ENCODE measurements around the gene MCTP1.
"Not testable (repeated sequence)": the region's sequence is repeated elsewhere in the genome, so short reads cannot be mapped to it uniquely, and the experiment has no call there.

Gene MCTP1

DNA sequence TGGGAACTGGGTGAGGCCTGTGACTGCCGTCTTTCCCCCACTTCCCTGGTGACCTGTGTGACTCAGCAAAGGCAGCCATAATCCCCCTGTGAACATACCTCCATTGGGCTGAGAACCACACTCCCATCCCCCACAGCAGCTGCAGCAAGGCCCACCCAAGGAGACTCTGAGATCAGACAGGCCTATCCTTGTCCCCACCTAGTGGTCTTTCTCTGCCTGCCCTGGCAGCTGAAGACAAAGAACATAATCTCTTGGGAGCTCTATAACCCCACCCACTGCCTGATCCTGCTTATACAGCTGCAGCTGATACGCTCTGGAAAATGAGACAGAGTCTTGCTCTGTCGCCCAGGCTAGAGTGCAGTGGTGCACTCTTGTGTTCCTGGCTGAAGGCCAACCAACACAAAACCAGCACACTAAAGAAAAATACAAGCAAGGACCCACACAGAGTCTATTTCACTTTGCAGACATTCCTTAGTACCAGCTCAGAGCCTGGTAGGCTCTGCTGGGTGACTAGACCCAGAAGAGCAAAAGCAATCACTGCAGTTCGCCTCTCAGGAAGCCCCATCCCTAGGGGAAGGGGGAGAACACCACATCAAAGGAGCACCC lies 106.7 kb downstream of the MCTP1 start:
- no peak for DNase-seq (ENCODE audit: low read depth)

- no peak for DNase-seq (ENCODE audit: low read depth)
These were observed 107.4 kb downstream of the MCTP1 start for GRCh38 chr5:95177456-95177855.

DNA sequence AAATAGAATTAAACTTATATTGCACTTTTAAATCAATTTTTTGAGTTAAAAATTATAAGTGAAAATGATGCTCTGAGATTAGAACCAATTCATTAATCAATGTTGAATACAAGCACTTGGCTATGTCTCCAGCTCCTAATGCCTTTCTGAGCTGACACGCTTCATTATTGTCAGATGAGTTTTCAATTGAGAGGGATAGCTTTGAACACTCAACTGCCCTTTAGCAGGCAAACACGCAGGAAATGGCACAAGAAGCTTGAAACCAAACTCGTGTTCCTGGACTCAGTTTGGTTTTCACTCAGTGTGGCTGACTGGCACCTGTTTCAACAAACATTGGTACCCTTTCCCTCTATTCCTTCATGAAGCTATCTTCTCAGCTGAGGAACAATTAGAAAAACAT lies 109.8 kb downstream of the MCTP1 start:
- no peak for DNase-seq (ENCODE audit: low read depth)

DNA sequence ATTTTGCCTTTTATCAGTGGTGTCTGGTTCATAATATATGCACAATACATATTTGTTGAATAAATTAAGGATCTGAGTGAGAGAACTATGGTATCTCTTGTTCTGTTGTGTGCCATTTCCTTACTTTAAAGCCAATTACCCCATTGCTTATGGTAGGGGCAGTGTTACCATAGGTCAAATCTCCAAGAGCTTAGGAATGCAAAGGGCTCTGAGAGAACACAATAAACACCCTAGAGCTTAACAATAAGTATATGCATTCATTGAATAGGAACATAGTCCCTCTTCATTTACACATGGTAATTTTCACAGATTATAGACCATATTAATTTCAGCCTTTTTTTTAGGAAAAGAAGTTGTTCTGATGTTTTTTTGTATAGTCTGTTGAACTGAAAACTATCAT lies 112.2 kb downstream of the MCTP1 start:
- no peak for DNase-seq (ENCODE audit: low read depth)

GRCh38 chr5:95164861-95165260 lies 120.0 kb downstream of the MCTP1 start:
- DNase-seq (ENCODE audit: low read depth) = no peak

- DNase-seq (ENCODE audit: low read depth) = no peak
These were observed 121.8 kb downstream of the MCTP1 start for GRCh38 chr5:95163079-95163478.

DNA sequence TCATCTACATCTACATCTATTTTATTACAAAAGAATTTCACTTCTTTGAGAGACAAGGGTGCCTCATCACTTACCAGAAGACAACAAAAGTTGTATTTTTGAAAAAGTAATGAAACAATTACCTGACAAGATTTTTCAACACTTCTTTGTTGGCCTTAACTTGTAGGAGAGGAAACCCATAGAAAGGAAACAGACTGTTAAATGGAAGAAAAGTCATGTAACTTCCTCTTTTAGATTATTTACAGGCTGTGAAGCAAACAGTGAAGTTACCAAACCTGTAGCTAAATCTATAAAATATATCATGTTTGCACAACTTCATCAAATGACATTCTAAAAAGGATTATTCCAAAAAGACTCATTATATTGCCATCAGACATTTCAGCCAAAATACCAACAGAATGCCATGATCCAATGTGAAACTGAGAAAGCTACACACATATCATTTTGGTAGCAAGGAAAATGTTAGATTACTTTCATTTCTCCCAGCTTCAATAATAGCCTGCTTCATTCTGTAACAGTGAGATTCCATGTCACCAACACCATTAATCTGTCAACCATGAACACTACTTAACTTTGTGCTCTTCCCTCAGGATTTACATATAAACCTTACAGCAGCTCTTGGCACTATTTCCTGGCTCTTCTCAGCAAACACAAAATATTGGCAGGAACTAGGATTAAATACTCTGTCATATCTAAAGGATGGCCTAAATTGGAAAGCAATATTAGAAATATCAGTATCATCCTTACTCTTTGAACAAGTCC lies 122.5 kb downstream of the MCTP1 start:
- no peak for DNase-seq (ENCODE audit: low read depth)

GRCh38 chr5:95159603-95160002 lies 125.3 kb downstream of the MCTP1 start:
- DNase-seq (ENCODE audit: low read depth) = no peak

GRCh38 chr5:95155888-95156287 lies 129.0 kb downstream of the MCTP1 start:
- DNase-seq (ENCODE audit: low read depth) = no peak

GRCh38 chr5:95153511-95153910 lies 131.4 kb downstream of the MCTP1 start:
- DNase-seq (ENCODE audit: low read depth) = no peak

DNA sequence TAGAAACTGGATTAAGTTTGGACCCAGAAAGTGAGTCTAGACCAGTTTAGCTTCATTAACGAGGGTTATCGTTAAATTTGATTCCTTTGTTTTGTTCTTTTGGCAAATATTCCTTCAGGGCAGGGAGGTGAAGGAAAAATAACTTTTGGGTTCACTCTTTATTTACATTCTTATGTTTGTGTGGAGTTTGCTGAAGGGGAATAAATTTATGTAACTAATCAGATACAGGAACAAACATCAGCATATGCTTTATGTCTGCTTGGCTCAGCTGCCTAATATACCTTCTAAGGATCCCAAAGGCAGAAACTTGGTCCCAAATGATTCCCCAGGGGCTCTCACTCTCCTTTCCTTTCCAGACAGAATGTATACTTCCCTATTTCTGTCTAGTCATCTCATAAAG lies 132.4 kb downstream of the MCTP1 start:
- no peak for DNase-seq (ENCODE audit: low read depth)

DNA sequence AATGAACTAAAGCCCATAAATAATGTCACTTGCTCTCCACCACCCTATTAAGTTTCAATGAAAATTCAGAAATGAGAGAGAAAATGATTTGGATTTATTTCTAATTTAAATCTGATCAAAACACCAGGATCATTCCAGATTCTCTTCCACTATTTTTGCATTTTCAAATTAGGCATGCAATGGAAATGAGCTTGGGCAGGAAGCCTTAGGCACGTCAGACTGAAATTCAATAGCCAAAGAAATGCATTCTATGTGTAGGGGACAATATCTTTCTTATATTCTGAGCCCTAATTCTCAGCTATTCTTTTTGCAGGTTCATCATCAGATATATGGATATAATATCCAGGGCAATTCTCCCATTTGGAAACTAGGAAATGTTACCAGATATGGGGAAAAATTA lies 132.8 kb downstream of the MCTP1 start:
- DNase-seq (ENCODE audit: low read depth) = no peak

DNA sequence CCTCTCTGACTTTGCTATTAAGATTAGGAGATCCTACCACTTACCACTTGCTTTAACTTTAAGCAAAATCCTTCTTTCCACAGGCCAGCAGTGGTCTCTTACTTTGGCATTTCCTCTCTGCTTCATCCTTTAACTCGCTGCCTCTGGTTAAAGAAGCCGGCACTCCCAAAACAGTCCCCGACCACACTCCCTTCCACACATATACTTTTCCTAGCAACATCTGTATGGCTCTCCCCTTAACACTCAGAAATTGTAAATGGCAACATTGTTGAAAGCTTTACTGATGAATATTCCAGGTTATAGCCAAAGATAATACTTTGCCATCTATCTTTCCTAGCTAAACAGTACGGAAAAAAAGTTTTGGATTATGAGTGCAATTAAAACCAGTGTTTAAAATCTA lies 133.2 kb downstream of the MCTP1 start:
- no peak for DNase-seq (ENCODE audit: low read depth)

DNA sequence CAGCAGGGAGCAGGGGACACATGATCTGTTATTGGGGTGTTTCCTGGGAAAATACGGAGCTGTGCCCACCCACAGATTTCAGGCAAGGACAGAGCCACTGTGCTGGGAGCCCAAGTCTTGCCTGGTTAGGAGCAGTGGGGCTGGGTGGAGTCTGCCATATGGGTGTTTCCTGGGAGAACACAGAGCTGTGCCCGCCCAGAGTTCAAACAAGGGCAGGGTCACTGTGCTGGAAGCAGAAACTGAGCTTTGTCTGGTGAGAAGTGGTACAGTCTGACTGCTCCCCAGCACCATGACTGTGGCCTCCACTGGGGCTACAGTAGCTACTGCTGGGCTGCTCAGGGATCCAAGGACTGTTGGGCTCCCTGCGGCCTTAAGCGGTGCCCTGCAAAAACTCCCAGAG lies 135.5 kb downstream of the MCTP1 start:
- no peak for DNase-seq (ENCODE audit: low read depth)

GRCh38 chr5:95148453-95148852 lies 136.4 kb downstream of the MCTP1 start:
- no peak for DNase-seq (ENCODE audit: low read depth)

DNA sequence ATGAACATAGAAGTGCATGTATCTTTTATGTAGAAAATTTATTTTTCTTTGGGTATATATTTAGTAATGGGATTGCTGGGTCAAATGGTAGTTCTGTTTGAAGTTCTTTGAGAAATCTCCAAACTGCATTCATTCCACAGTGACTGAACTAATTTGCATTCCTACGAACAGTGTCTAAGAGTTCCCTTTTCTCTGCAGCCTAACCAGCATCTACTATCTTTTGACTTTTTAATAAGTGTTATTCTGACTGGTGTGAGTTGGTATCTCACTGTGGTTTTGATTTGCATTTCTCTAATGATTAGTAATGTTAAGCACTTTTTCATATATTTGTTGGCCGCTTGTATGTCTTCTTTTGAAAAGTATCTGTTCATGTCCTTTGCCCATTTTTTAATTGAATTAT lies 141.0 kb downstream of the MCTP1 start:
- not testable (repeated sequence) for DNase-seq (ENCODE audit: low read depth)

GRCh38 chr5:95142145-95142544 lies 142.7 kb downstream of the MCTP1 start:
- no peak for DNase-seq (ENCODE audit: low read depth)

- no peak for DNase-seq (ENCODE audit: low read depth)
These were observed 143.8 kb downstream of the MCTP1 start for GRCh38 chr5:95141141-95141540.

- DNase-seq (ENCODE audit: low read depth) = no peak
These were observed 150.6 kb downstream of the MCTP1 start for GRCh38 chr5:95134326-95134725.

DNA sequence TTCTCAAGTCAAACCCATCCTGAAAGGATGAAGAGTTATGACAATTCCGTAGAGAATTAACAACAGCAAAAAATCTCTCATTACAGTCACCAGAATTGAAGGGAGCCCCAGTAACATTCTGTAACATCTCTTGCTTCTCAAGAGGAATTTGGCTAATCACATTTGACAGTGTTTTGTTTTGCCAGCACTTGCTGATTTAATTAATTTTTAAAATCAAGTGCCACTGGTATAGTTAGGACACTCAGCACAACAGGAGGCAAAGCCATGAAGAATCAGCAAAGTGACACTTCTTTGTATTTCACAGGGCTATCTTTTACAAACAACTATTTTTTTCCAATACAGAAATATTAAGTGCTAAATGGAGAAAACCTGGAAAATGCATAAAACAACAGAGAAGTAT lies 152.8 kb downstream of the MCTP1 start:
- DNase-seq (ENCODE audit: low read depth) = no peak

DNA sequence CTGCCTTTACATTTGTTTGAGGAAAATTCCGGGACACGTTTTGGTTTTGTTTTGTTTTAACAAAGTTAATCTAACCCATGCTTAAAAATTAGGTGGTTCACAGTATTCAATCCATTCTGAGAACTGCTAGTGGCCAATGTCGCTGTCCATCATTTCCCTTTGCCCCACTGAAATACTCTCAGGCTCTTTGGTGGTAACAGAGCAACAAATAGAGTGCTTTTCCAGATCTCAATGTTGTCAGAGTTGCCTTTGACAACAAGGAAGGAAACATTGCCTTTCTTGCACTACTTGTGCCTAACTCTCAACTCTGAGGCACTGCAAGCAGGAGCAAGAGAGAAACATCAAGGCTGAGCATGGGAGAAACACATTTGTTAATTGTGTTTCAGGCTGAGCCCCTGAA lies 154.0 kb downstream of the MCTP1 start:
- no peak for DNase-seq (ENCODE audit: low read depth)

GRCh38 chr5:95124731-95125130 lies 160.2 kb downstream of the MCTP1 start:
- no peak for DNase-seq (ENCODE audit: low read depth)

DNA sequence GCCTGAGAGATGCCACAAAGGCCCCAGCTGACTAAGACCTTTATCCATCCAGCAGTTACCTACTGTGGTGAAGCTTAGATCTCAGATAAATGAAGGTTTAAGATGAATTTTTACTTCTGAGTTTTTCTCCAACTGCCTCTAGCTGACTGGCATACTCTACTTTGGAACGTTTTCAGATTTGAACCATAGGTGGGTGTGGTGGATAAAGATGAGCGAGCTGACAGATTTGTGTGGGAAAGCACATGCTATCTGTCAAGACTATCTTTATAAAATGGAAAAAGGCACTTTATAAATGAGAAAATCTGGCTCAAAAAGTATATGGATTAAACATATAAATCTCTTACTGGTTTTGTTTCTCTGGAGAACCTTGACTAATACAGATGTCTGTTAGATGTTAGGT lies 160.8 kb downstream of the MCTP1 start:
- no peak for DNase-seq (ENCODE audit: low read depth)

DNA sequence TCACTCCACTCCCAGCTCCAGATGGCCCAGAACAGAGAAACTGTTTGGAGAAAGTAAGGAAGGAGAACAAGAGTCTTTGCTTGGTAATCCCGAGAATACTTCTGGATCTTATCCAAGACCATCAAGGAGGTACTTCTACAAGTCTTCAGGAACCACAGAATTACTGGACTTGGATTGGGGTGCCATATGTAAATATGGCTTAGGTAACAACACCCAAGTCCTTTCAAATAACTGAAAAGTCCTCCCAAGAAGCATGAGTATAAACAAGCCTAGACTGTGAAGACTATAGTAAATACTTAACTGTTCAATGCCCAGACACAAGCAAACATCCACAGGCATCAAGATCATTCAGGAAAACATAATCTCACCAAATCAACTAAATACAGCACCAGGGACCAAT lies 170.0 kb downstream of the MCTP1 start:
- no peak for DNase-seq (ENCODE audit: low read depth)
